ENCODE measurements around the gene DLG2.

The DLG2 gene

GRCh38 chr11:84292955-84293354, 1334.2 kb downstream of the DLG2 start:
- TF ChIP-seq CTCF (IDR thresholded peaks at IDR 0.05; ENCODE audit: control insufficient read depth, extremely low read depth, insufficient read depth): no peak
- H3K4me3 ChIP-seq (ENCODE audit: low read depth, low read length): no peak overlapping the region
- no peak for DNase-seq (ENCODE audit: low read depth)

DNA sequence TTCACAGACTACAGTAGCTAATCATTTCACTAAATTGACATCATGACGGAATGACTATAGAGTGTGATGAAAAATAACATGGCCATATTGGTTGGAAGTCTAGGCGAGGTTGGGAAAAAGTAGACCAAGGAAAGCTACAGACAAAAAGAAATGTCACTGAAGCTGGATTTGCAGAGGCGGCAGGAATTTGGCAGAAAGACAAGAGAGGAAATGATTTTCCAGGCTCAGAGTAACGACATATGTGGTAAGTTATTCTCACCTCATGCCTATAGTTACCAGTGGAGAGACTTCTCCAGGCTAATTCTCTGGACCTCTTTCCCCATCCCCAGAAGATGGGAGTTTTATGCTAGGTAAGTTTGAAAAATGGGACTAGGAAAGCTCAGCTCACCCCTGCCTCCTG, 1335.1 kb downstream of the DLG2 start:
- no peak overlapping the region for H3K4me3 ChIP-seq (ENCODE audit: low read depth, low read length)
- no peak for TF ChIP-seq CTCF (IDR thresholded peaks at IDR 0.05; ENCODE audit: control insufficient read depth, extremely low read depth, insufficient read depth)
- no peak for DNase-seq (ENCODE audit: low read depth)

GRCh38 chr11:84290647-84291046, 1336.5 kb downstream of the DLG2 start:
- DNase-seq (ENCODE audit: low read depth): no peak
- H3K4me3 ChIP-seq (ENCODE audit: low read depth, low read length): no peak overlapping the region
- TF ChIP-seq CTCF (IDR thresholded peaks at IDR 0.05; ENCODE audit: control insufficient read depth, extremely low read depth, insufficient read depth): no peak

DNA sequence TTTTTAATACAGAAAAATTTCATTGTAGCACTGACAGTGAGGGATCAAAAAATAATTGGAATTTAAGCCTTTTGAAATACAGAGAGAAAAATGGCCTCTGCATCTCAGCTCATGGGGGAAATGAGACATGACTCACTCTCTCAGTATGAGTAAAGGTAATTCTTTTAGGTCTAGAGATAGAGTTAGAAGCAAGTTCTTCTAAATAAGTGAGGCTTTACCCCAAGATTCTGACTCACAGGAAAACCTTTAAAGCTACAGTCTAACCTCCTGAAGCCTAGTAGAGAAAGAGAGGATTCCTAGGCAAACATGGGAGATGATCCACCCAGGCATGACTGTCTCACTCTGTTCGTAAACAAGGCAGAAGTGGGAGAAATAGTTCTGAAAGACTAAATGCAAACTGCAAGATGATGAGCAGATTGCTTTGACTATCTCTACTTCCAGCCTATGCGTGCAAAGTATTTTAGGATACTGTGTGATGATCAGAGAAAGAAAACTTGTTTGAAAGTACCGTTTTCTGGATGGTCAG, 1337.7 kb downstream of the DLG2 start:
- no peak for DNase-seq (ENCODE audit: low read depth)
- TF ChIP-seq CTCF (IDR thresholded peaks at IDR 0.05; ENCODE audit: control insufficient read depth, extremely low read depth, insufficient read depth): no peak
- no peak overlapping the region for H3K4me3 ChIP-seq (ENCODE audit: low read depth, low read length)

DNA sequence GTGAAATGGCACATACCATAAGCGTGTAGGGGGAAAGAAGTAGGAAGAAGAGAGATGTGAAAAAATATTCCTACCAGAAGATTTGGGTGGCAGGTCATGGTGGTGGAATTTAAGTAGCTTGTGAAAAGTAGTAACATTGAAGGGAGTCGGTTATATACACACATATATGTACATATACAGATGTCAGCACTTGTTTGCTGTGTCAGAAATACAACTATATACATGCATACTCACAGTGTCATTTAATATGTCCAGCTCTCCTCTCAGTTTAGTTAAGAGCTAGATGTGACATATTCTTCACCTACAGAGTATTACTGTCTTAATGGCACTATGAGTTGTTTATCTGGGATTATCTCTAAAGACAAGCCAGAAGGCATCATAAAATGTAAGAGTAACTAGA, 1353.6 kb downstream of the DLG2 start:
- no peak for TF ChIP-seq CTCF (IDR thresholded peaks at IDR 0.05; ENCODE audit: control insufficient read depth, extremely low read depth, insufficient read depth)
- no peak overlapping the region for H3K4me3 ChIP-seq (ENCODE audit: low read depth, low read length)
- DNase-seq (ENCODE audit: low read depth): no peak

DNA sequence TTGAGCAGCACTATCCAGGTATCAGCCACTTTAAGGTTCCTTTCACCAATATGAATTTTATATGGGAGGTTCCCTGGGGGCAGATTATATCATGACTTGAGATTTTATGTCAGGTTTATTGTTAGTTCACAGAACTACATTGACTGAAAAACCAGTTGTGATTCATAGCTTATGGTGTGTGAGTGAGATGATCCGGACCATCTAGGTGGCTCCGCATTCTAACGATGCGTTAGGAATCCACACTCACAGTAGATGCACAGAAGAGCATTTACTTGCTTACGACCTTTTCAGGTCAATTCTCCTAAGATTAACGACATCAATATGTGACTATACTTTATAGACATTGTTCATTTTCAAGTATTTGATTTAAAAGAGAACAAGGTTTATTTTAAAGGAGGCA, 1356.7 kb downstream of the DLG2 start:
- no peak for DNase-seq (ENCODE audit: low read depth)
- no peak overlapping the region for H3K4me3 ChIP-seq (ENCODE audit: low read depth, low read length)
- no peak for TF ChIP-seq CTCF (IDR thresholded peaks at IDR 0.05; ENCODE audit: control insufficient read depth, extremely low read depth, insufficient read depth)

- DNase-seq (ENCODE audit: low read depth): no peak
- no peak overlapping the region for H3K4me3 ChIP-seq (ENCODE audit: low read depth, low read length)
- TF ChIP-seq CTCF (IDR thresholded peaks at IDR 0.05; ENCODE audit: control insufficient read depth, extremely low read depth, insufficient read depth): no peak
These were observed 1363.1 kb downstream of the DLG2 start for GRCh38 chr11:84264066-84264465.
